Fibroblast of upper back skin (primary cell): ENCODE results near the gene COA5.

ENCODE experiments used
- DNase-seq: peaks from one replicate; pipeline ENCODE4 v3.0.0-alpha.2; 2013

Gene COA5, protein sequence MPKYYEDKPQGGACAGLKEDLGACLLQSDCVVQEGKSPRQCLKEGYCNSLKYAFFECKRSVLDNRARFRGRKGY

DNA sequence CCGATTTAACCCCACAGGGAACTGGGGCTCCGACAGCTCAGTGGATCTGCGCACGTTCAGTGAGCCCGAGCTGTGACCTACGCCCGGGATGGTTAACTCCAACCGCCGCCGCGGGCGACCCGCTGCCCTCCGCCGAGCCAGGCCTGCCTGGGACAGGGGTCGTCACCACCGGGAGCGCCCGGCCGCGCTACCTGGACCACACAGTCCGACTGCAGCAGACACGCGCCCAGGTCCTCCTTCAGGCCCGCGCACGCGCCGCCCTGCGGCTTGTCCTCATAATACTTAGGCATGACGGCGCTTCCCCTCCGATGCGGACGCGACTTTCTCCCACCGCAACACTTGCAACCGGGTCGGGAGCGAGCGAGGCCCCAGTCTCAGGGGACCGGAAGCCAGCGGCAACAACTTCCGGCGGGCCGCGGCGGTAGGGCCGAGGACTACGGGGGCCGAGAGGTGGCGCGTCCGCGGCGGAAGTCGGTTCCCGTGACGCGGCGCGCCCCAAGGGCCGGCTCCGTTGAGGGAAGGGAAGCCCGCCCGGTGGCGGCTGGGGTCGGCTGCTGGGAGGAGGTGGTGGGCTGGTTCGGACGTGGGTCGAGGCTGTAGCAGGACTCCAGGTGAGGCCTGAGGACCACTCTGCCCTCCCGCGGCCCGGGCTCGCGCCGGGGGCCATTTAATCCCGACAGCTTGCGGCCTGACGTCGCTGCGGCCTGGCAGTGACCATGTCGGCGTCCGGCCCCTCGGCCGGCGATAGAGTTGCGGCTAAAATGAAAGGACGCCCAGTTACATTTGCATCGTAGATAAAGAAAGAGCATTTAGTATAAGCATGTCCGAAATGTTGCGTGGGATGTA is at the start of gene COA5, which contains the start of gene UNC50:
COA5 (minus strand) TSS at position 397 of the 846 bp plus-strand sequence; CDS start at position 290, 107 bp downstream.
UNC50 (plus strand) TSS at position 474 of the 846 bp plus-strand sequence. CDS start 1,171 bp downstream, outside the sequence.
- peak; percentile 87 for DNase-seq

DNA sequence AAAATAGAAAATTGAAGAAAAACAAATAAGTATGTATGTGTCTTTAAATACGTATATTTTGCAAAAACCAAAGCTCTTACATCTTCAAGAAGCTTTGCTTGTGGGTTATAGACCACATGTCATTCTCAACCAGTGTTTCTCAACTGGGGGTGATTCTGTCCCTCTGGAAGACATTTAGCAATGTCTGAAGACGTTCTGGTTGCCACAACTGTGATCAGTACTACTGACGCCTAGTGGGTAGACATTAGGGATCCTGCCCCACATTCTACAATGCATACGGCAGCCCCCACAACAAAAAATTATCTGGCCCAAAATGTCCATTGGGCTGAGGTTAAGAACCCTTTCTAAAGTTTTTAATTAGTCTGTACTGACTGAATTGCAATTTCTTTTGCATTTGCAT is 48.5 kb upstream of the COA5 start:
- no peak for DNase-seq

DNA sequence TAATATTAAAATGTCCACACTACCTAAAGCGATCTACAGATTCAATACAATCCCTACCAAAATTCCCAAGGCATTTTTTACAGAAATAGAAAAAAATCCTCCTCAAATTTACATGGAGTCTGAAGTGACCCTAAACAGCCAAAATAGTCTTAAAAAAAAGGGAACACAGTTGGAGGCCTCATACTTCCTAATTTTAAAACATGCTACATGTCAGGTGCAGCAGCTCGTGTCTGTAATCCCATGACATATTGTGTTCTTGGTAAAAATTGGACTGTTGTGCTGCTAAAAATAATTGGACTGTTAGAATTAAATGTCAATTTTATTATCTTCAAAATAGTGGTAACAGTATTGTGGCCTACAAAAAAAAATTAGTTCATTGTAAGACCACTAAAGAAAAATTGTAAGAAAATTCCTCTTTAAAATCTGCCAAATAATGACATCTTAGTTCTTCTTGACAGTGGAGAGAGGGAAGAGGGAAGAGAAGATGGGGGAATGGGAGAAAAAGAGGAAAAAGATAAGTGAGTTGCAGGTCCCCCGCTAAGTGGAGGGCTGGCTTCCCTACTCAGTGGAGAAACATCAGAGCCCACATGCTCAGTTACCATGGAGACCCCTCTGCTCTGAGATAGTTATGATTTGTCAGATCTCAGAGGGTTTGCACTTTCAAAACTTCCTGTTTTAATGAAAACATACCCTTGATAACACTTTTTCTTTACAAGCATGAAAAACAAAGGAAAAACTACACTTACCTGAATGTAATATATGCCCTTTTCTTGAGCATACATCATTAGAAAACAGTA is 46.6 kb upstream of the COA5 start:
- DNase-seq: no peak

DNA sequence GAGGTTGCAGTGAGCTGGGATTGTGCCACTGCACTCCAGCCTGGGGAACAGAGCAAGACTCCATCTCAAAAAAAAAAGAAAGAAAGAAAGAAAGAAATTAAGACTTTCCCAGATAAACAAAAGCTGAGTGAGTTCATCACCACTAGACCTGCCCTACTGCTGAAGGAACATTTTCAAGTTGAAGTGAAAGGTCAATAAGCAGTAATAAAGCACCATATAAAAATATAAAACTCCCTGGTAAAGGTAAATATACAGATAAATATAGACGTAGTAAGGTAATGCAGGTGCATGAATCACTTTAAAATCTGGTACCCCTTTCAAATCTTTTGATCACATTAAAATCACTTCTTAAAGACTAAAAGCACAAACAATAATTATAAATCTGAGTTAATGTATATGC is 42.7 kb upstream of the COA5 start:
- no peak for DNase-seq

DNA sequence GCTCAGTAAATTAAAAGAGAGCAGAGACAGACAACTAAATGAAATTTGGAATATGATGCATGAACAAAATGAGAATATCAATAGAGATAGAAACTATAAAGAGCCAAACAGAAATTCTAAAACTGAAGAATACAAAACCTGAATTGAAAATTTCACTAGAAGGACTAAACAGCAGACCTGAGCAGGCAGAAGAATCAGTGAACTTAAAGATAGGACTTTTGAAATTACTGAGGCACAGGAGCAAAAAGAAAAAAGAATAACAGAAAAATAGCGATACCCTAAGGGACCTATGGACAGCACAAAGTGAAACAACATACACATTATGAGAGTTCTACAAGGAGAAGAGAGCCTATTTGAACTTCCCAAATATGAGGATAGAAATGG is 41.7 kb upstream of the COA5 start:
- no peak for DNase-seq

DNA sequence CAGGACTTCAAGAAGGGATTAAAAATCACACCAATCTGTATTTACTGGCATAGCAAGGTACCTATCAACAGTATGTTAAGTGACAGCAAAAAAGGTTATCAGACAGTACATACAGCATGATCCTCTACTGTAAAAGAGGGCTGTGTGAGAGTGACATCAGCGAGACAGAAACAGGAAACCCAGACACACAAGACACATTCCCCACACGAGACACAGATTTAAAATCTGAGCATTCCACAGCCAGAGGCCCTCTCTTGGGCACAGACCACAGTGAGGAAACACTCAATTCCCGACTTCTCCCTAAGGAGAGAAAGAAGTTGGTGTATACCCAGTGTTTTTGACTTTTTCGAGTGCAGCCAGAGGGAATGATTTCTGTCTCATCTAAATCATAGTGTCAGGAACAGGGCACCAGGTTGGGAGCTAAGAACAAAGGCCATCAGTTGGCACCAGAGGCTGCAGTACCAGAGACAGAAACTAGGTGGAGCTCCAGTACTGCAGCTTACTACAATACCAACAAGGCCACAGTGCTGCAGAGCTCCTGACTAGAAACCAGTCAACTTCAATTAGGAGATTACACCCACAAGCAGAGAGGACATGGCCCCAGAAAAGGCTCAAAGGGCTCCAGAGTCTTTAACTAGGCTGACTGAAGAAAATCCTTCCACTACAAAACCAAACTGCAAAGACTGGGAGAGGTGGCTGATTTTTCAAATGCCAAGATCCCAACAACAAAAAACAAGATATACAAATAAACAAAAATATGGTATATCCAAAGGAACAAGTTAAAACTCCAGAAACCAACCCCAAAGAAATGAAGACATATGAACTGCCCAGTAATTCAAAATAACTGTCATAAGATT is 41.1 kb upstream of the COA5 start:
- DNase-seq: peak; percentile 77

DNA sequence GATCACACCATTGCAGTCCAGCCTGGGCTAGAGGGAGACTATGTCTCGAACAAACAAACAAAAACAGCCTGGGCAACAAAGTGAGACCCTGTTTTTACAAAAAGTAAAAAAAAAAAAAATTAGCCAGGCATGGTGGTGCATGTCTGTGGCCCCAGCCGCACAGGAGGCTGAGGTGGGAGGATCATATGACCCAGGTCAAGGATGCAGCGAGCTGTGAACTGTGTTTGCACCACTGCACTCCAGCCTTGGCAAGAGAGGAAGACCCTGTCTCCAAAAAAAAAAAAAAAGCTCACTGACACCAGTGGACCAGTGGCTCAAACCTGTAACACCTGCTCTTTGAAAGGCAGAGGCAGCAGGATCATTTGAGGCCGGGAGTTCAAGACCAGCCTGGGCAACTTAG is 40.1 kb upstream of the COA5 start:
- no peak for DNase-seq

DNA sequence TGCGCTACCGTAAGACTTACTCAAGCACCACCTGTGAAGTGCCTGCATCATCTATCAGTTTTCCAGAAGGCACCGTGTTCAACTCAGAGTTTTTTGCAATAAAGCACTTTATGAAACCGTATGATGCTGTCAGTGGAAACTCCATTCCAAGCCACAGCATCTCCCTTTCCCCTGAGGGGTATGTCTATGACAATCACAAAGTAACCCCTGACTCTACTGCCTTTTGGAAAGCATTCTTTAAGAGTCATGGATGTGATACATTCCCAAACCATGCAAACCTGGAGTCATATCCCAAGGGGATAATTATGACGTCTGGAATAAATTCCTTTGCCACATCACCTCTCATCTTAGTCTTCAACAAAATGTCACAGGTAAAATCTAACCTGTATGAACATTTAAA is 39.3 kb upstream of the COA5 start:
- DNase-seq: peak; percentile 61

DNA sequence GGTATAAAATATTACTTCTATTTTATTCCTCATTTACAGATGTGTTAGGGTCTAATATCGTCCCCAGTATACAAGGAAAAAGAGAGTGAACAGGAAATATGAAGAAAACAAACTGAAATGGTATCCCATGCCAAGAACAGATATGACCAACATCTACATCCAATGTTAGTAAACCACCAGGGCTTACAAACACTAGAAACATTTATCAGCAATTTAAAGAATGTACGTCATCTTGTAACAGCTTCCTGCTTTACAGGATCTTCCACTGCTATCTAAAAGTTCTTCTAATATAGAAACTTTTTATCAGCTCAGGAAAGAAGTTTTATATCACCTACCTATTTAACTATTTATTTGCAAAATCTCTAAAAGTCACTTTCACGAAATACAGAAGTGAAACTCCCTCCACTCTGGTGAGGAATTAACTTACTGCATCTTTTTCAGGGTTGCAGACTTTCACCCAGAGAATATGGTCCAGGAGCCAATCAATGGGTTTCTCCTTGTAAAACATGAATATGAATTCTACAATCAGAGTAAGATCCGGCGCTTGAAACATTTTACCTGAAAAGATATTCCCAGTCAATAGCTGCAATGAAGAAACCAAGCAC is 35.3 kb upstream of the COA5 start:
- DNase-seq: peak; percentile 8

DNA sequence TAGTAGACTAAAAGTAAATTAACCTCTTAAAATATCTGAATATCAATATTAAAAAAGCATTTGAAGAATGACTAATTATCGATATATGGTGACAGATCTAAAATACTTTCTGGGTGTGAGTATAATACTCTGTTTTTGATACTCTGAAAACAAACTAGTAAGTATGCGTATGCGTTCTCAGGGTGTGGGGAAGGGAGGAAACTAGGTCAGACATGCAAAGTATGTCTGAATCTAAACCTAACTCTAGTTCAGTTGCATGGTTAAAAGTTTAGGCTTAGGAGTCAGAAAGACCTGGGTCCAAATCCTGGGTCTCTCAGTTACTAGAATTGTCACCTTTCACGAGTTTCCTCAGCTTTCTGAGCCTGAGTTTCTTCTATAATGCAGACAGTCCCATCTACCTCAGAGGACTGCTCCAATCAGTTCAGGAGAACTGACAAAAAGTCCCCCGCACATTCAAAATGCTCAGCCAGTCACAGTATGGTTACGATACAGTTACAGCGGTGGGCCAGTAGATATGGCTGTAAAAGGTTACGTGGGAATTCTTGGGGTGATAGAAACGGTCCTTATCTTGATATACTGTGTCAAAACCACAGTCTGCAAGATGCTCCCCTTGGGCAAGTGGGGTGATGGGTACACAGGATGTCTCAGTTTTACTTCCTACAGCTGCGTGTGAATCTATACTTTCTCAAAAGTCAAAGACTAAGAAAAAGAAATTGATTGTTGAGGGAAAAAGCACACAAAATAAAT is 29.3 kb upstream of the COA5 start:
- DNase-seq: no peak

DNA sequence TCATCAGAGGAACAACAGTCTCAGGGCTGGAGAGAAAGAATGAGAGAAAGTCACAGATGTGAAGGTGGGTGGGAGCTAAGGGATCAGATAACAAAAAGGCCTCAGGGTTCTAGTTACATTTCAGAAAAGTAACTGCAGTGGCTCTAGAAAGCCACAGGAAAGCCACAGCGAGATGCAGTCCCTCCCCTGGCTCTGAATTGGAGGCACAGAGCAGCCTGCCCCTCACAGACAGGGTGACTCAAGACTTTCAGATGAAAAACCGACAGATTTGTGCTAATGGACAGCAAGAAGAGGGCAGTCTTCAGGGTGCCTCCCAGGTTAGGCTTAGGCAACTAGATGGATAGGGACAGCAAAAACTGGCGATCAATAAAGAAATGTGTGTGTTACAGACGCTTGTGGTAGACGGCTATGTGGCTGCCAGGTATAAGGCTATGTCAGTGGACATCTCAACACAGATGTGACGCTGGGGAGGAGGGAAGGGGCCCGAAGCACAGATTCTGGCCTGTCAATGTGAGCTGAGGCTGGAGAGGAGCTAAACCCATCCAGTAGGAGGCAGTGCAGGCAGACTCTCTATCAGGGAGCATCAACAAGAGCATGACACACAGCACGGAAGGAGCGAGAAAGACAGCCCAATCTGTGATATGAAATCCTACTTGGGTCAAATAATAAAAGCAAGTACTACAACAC is 26.2 kb upstream of the COA5 start:
- DNase-seq: no peak

DNA sequence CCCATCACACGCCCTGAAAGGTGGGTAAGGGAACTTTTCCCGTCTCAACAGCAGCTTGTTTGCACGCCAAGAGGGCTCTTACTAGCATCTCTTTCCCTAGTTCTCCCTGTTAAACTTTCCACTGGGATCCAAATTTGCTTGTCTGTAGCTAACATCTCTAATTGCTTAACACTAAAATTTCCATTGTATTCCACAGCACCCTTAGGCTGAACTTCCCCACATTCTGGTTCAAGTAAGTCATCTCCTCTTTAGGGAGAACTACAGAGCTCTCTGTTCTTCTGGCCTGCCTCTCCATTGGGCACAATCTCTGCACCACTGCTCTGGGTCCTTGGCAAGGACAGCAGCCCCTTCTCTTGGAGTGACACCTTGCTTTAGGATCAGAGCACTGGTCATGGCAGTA is 24.0 kb upstream of the COA5 start:
- no peak for DNase-seq

DNA sequence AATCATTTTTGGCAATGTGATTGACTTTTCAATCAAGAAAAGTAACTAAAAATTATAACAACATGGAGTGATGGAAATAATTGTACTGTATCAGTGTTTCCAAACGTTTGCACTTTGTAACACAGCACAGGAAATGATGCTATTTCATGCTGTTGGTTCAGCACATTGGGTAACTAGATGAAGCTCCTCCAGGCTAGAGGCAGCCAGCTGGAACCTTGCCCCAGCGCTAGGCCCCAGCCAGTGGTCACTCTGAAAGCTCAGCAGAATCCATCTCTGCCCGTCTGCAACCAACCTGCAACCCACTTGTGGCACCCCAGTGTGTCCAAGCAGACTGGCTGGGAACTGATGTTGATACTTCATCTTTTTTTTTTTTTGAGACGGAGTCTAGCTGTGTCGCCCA is 15.3 kb upstream of the COA5 start:
- DNase-seq: peak; percentile 27

DNA sequence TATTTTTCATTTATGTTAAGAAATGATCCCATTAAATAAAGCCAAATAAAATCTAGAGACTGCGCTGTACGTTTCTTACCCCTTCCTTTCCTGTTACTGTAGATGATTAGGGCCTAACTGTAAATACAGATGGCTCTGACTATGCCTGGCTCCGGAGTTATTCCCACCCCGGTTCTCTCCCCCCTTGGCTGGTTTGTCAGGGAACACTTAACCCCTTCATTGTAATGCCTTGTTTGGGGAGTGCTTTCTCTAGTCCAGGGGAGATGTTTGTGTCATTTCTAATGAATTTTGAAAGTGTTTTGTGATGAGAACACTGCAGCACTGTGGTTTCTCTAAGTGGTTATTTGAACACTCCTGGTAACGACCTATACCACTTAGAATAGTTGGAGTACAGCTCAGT is 8.8 kb upstream of the COA5 start:
- no peak for DNase-seq

DNA sequence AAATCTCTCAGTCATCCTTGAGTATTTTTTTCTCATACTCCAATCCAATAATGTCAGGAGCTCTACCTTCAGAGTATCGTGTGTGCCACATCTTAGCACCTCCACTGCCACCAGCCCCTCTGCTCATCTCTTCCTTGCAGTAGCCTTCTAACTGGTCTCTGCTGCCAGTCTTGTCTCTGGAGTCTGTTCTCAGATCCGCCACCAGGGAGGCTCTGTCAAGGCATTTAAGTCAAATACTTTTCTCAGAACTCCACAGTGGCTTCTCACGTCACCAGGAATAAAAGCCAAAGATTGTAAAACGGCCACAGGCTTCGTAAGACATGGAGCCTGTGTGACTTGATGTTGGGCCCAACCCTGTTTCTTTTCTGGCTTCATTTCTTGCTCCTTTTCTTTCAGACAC is 7.2 kb upstream of the COA5 start:
- DNase-seq: no peak

DNA sequence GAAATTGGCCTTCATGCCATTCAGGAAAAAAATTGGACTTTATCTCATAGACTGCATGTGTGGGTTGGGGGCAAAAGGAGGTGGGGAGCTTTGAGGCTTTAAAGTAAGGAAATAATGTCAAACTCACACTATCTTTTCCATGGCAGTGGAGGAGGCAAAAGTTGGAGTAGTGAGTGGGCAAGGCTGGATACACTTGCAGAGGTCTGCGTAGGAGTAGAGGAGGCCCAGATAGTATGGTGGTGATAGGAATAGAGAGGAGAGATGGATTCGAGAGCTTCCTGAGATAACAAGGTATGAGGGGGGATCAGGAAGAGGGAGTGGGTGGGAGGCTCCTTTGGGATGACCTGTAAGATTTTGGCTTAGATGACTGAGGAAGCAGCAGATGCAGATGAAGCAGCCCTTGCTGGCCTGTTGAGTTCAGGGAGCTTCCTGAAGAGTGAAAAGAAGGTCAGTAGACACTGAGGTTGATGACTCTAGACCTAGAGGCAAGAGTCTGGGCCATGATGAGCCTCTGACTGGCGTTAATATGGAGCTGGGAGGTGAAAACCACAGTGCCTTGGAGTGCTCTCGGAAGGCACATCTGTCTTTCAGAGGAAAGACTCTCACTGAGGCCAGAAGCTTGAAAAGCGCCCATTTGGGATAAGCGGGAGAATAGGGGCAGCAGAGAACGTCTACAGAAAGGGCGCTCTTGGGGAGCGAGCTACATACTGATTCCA is 5.9 kb upstream of the COA5 start:
- DNase-seq: no peak

DNA sequence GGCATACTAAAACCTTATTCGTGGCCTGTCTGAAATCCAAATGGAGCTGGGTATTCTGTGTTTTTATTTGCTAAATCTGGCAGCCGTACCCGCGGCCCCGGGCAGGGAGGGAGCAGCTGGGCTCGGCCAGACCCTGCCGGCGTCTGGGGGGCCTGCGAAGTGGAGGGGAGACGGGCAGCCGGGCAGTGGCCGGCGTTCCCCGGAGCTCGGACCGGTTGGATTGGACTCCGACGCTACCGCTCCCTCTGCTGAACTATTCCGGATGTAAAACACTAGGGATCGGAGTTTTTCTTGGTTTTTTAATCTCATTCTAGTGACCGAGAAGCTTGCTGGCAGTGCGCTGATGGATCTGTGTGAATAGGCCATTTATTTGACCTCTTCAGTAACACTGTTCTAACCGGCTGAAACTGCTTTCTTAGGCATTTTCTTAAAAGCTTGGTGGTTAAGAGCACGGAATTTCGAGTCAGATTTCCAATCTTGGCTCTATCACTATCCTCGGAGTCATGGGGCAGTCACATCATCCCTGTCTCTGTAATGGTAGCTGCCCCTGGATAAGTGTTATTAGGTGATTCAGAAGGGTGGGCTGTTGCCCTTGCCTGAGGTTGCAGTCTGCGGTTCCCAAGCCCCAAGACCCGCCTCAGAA is 771 bp upstream of the COA5 start:
- DNase-seq: peak; percentile 20

DNA sequence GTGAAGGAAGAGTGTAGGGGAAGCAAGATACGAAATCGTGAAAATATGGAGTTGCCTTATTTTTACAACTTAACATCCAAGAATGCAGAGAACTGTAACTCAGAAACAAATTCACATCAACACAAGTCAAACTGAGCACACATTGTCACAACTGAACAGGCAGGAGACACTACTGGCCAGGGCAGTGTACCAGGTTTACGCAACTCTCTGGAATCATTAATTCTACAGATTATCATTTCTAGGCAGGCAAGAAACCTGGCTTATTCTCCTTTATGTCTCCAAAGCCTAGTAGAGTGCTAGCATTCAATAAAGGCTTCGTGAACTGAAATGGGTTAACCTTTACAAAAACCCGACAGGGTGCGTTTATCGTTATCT is 584 bp downstream of the COA5 start:
- DNase-seq: no peak

DNA sequence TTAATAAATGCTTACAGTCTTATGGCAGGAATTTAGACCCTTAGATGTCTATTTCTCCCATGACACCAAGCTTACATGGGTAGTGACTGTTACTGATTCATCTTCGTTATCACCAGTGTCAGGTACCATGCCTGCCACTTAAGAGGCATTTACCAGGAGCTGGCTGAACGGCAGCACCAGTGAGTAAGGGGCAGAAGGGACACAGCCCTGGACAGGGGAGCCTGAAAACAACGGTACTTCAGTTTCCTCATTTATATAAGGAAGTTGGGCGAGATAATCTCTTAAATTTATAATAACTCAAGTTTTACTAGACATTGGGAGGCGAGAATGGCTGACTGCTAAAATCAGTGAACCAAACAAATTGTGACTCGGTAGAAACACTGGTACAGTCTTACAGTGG is 1.2 kb downstream of the COA5 start:
- no peak for DNase-seq

DNA sequence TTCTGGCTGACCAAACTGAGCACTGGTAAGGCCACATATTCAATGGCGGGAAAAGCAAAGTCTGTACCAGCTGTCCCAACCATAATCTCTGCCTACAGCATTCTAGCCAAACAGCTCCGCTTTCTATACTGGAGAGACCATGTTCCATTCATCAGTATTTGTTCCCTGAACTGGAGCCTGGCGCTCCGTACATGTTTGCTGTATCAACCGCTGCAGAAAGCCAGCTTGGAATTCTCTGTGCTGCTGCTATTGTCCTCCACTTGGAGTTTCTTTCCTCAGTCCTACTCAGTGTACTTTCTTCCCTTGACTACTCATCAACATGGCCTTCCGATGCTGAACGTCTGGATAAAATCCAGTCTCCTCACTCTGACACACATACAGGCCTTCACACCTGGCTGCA is 1.9 kb downstream of the COA5 start:
- DNase-seq: no peak
